ENCODE measurements around the gene CCR7. TPM values are rescaled to one million over a fixed set of nuclear protein-coding genes. Genes with fewer than 3 reads are reported as not detected.

CCR7 gene
- total RNA-seq, 2 donors from 2014 or later: 0.72 to 1.9 TPM

- Histone ChIP-seq H3K36me3 (no peaks in the 10 kb centered on the region), H3K27me3 (no peaks in the 10 kb centered on the region), H3K9me3 (no peaks in the 10 kb centered on the region), H3K27ac (no peak overlapping the region), H3K9ac (ENCODE audit: low read depth in 2 of 2, low read length in 2 of 2) (no peak overlapping the region), H3K4me3 (no peak overlapping the region), H3K4me1 (no peaks in the 10 kb centered on the region)
- no peak for DNase-seq
- intact Hi-C loops (cut with DNase I): no loop called here
- TF ChIP-seq CTCF (IDR thresholded peaks at IDR 0.05): no peak
Observed at GRCh38 chr17:40525294-40525693, 40.0 kb downstream of the CCR7 start.

- Histone ChIP-seq H3K9me3 (no peaks in the 10 kb centered on the region), H3K4me1 (no peaks in the 10 kb centered on the region), H3K9ac (ENCODE audit: low read depth in 2 of 2, low read length in 2 of 2) (no peak overlapping the region), H3K27ac (no peak overlapping the region), H3K4me3 (no peak overlapping the region), H3K27me3 (no peaks in the 10 kb centered on the region), H3K36me3 (no peaks in the 10 kb centered on the region)
- intact Hi-C loops (cut with DNase I): no loop called here
- TF ChIP-seq CTCF (IDR thresholded peaks at IDR 0.05): no peak
- no peak for DNase-seq
Observed at GRCh38 chr17:40524243-40524965, 40.9 kb downstream of the CCR7 start.

GRCh38 chr17:40522961-40523310, 42.3 kb downstream of the CCR7 start:
- no peak overlapping the region for H3K9ac ChIP-seq (ENCODE audit: low read depth in 2 of 2, low read length in 2 of 2)
- H3K4me3 ChIP-seq: no peak overlapping the region
- H3K27me3 ChIP-seq: no peaks in the 10 kb centered on the region
- H3K36me3 ChIP-seq: no peaks in the 10 kb centered on the region
- H3K4me1 ChIP-seq: peaks cover 11% of the 10 kb centered on the region
- H3K9me3 ChIP-seq: no peaks in the 10 kb centered on the region
- no peak for TF ChIP-seq CTCF (IDR thresholded peaks at IDR 0.05)
- intact Hi-C loops (cut with DNase I): no loop called here
- no peak overlapping the region for H3K27ac ChIP-seq
- no peak for DNase-seq

GRCh38 chr17:40522250-40522960, 42.9 kb downstream of the CCR7 start:
- no peaks in the 10 kb centered on the region for H3K36me3 ChIP-seq
- TF ChIP-seq CTCF (IDR thresholded peaks at IDR 0.05): no peak
- H3K27me3 ChIP-seq: no peaks in the 10 kb centered on the region
- H3K9ac ChIP-seq (ENCODE audit: low read depth in 2 of 2, low read length in 2 of 2): no peak overlapping the region
- H3K9me3 ChIP-seq: no peaks in the 10 kb centered on the region
- no peak overlapping the region for H3K27ac ChIP-seq
- intact Hi-C loops (cut with DNase I): no loop called here
- no peak for DNase-seq
- no peak overlapping the region for H3K4me3 ChIP-seq
- H3K4me1 ChIP-seq: peaks cover 13% of the 10 kb centered on the region

GRCh38 chr17:40520991-40521453, 44.2 kb downstream of the CCR7 start:
- H3K9ac ChIP-seq (ENCODE audit: low read depth in 2 of 2, low read length in 2 of 2): no peak overlapping the region
- H3K27ac ChIP-seq: no peak overlapping the region
- no peaks in the 10 kb centered on the region for H3K9me3 ChIP-seq
- peaks cover 18% of the 10 kb centered on the region for H3K4me1 ChIP-seq
- H3K36me3 ChIP-seq: no peaks in the 10 kb centered on the region
- intact Hi-C loops (cut with DNase I): no loop called here
- H3K27me3 ChIP-seq: no peaks in the 10 kb centered on the region
- no peak for TF ChIP-seq CTCF (IDR thresholded peaks at IDR 0.05)
- H3K4me3 ChIP-seq: no peak overlapping the region
- DNase-seq: no peak

Data from colonic mucosa (tissue), 4 donors.